Mesenchymal stem cell (in vitro differentiated cells and primary cell): Measurements from ENCODE around the gene NFAT5.

Source experiments
- DNase-seq: peaks from one replicate; pipeline ENCODE4 v3.0.0-alpha.2; 2013
- H2AFZ ChIP-seq: one replicate; pipeline ENCODE4 v1.6.1; 2013; ENCODE audit warnings: low read depth, mild to moderate bottlenecking, control low read depth, inconsistent platforms, low read length, moderate library complexity
- H2AK5ac ChIP-seq: 2 replicates; pipeline ENCODE4 v1.6.1; 2013; ENCODE audit warnings: low read length, moderate library complexity, mild to moderate bottlenecking, inconsistent platforms; ENCODE audit not compliant: severe bottlenecking
- H2BK120ac ChIP-seq: one replicate; pipeline ENCODE4 v1.6.1; 2013; ENCODE audit warnings: low read depth, mild to moderate bottlenecking, inconsistent platforms, low read length, moderate library complexity
- H2BK12ac ChIP-seq, 2 experiments: one replicate each; pipeline ENCODE4 v1.6.1; 2013; ENCODE audit warnings: inconsistent platforms in 2 of 2, low read length in 2 of 2, mild to moderate bottlenecking in 2 of 2, moderate library complexity in 2 of 2, control low read depth in 1 of 2
- H2BK15ac ChIP-seq: one replicate; pipeline ENCODE4 v1.6.1; 2013; ENCODE audit warnings: mild to moderate bottlenecking, low read depth, inconsistent platforms; ENCODE audit not compliant: poor library complexity, severe bottlenecking
- H2BK5ac ChIP-seq: 2 replicates; pipeline ENCODE4 v1.6.1; 2013; ENCODE audit warnings: low read depth, mild to moderate bottlenecking, low read length, control low read depth, inconsistent platforms; ENCODE audit not compliant: poor library complexity, severe bottlenecking
- H3K14ac ChIP-seq, 2 experiments: one replicate each; pipeline ENCODE4 v1.6.1; 2013; ENCODE audit warnings: inconsistent platforms in 2 of 2, low read length in 2 of 2, control low read depth in 1 of 2, mild to moderate bottlenecking in 1 of 2, moderate library complexity in 1 of 2
- H3K18ac ChIP-seq, 2 experiments: one replicate each; pipeline ENCODE4 v1.6.1; 2013; ENCODE audit warnings: inconsistent platforms in 2 of 2, low read length in 2 of 2, control low read depth in 1 of 2, low read depth in 1 of 2, mild to moderate bottlenecking in 1 of 2
- H3K23ac ChIP-seq, 2 experiments: one replicate each; pipeline ENCODE4 v1.6.1; 2013; ENCODE audit warnings: inconsistent platforms in 2 of 2, low read length in 2 of 2, mild to moderate bottlenecking in 2 of 2, moderate library complexity in 2 of 2, control low read depth in 1 of 2
- H3K27ac ChIP-seq: 2 replicates; pipeline ENCODE4 v1.5.1; 2013; ENCODE audit warnings: mild to moderate bottlenecking, moderate library complexity, low read length, control low read depth, inconsistent platforms; ENCODE audit not compliant: poor library complexity, severe bottlenecking
- H3K27me3 ChIP-seq, 2 experiments: 2 replicates each; pipeline versions ENCODE4 v1.6.1 to v1.7.0; 2013; ENCODE audit warnings: low read length in 2 of 2, mild to moderate bottlenecking in 2 of 2, moderate library complexity in 2 of 2, control low read depth in 1 of 2, inconsistent platforms in 1 of 2; ENCODE audit not compliant: control insufficient read depth in 1 of 2, insufficient read depth in 1 of 2
- H3K36me3 ChIP-seq, 2 experiments: 2 replicates each; pipeline versions ENCODE4 v1.6.1 to v1.7.0; 2013; ENCODE audit warnings: low read length in 2 of 2, control low read depth in 1 of 2, inconsistent platforms in 1 of 2, low read depth in 1 of 2, mild to moderate bottlenecking in 1 of 2; ENCODE audit not compliant: insufficient read depth in 2 of 2, control insufficient read depth in 1 of 2
- H3K4ac ChIP-seq, 2 experiments: one replicate each; pipeline ENCODE4 v1.6.1; 2013; ENCODE audit warnings: inconsistent platforms in 2 of 2, low read length in 2 of 2, mild to moderate bottlenecking in 2 of 2, moderate library complexity in 2 of 2, control low read depth in 1 of 2, low read depth in 1 of 2
- H3K4me1 ChIP-seq: 2 replicates; pipeline ENCODE4 v1.6.1; 2013; ENCODE audit warnings: low read depth, low read length, control low read depth; ENCODE audit not compliant: control insufficient read depth, insufficient read depth
- H3K4me2 ChIP-seq: 2 replicates; pipeline ENCODE4 v1.6.1; 2013; ENCODE audit warnings: low read length, mild to moderate bottlenecking, inconsistent platforms; ENCODE audit not compliant: poor library complexity, severe bottlenecking
- H3K4me3 ChIP-seq, 2 experiments: 2 replicates each; pipeline versions ENCODE4 v1.5.1 to v1.7.0; 2013; ENCODE audit warnings: low read length in 2 of 2, mild to moderate bottlenecking in 2 of 2, control low read depth in 1 of 2, low read depth in 1 of 2; ENCODE audit not compliant: insufficient read depth in 1 of 2
- H3K79me1 ChIP-seq: replicated peaks from 2 replicates; pipeline ENCODE4 v1.6.1; 2013; ENCODE audit warnings: mild to moderate bottlenecking, control low read depth, low read length, inconsistent platforms; ENCODE audit not compliant: poor library complexity, severe bottlenecking
- H3K9ac ChIP-seq: 2 replicates; pipeline ENCODE4 v1.7.0; 2013; ENCODE audit warnings: mild to moderate bottlenecking, low read length, moderate library complexity
- H3K9me3 ChIP-seq: 2 replicates; pipeline ENCODE4 v1.7.0; 2013; ENCODE audit warnings: mild to moderate bottlenecking, low read length; ENCODE audit not compliant: control insufficient read depth
- H4K8ac ChIP-seq: one replicate; pipeline ENCODE4 v1.6.1; 2013; ENCODE audit warnings: inconsistent platforms, mild to moderate bottlenecking, low read length, moderate library complexity
- H4K91ac ChIP-seq: one replicate; pipeline ENCODE4 v1.6.1; 2013; ENCODE audit warnings: mild to moderate bottlenecking, low read length, inconsistent platforms
- WGBS: methylation state at CpG from one replicate; pipeline ENCODE4 v1.1.7; 2013; ENCODE audit warnings: mixed read lengths; 5-methylcytosine and 5-hydroxymethylcytosine counted together

NFAT5 gene

DNA sequence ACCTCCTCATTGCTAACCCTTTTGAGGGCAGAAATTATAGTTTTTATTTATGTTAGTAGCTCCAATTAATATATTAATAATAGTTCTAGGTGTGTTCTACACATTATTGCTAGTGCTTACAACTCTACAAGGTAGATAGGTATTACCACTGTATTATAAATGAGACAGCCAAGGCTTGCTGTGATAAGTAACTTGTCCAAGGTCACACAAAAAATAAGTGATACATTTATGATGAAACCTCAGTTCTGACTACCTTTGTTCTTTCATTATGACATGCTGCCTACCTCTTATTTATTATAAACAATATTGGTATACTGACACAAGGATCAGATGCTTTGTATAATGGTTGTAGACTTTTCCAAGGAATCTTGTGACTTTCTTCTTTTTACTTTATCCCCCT, 41.2 kb downstream of the NFAT5 start:
- Histone ChIP-seq H4K8ac (no peak overlapping the region), H2AK5ac (no peak overlapping the region), H4K91ac (no peak overlapping the region), H3K4me2 (no peak overlapping the region), H3K4ac (no peak overlapping the region), H3K14ac (no peak overlapping the region), H3K36me3 (peaks cover 0 to 22% of the 10 kb centered on the region in 2 experiments), H3K9ac (no peak overlapping the region), H2AFZ (no peak overlapping the region), H3K23ac (no peak overlapping the region), H2BK120ac (no peak overlapping the region), H3K4me3 (no peak overlapping the region), H3K9me3 (no peaks in the 10 kb centered on the region), H3K27me3 (no peaks in the 10 kb centered on the region), H3K27ac (no peak overlapping the region), H3K4me1 (peaks cover 3% of the 10 kb centered on the region), H2BK5ac (no peak overlapping the region), H2BK12ac (no peak overlapping the region), H2BK15ac (no peak overlapping the region), H3K18ac (no peak overlapping the region), H3K79me1 (no peaks in the 10 kb centered on the region)
- DNase-seq: no peak

- Histone ChIP-seq H2BK120ac (no peak overlapping the region), H3K36me3 (peaks cover 0 to 22% of the 10 kb centered on the region in 2 experiments), H3K4ac (no peak overlapping the region), H3K79me1 (no peaks in the 10 kb centered on the region), H3K14ac (no peak overlapping the region), H3K27me3 (no peaks in the 10 kb centered on the region), H2BK5ac (no peak overlapping the region), H3K4me3 (no peak overlapping the region), H2BK12ac (no peak overlapping the region), H3K9ac (no peak overlapping the region), H2AK5ac (no peak overlapping the region), H2AFZ (no peak overlapping the region), H4K91ac (no peak overlapping the region), H3K27ac (no peak overlapping the region), H3K4me2 (no peak overlapping the region), H3K18ac (no peak overlapping the region), H3K4me1 (peaks cover 3% of the 10 kb centered on the region), H3K9me3 (no peaks in the 10 kb centered on the region), H4K8ac (no peak overlapping the region), H3K23ac (no peak overlapping the region), H2BK15ac (no peak overlapping the region)
- no peak for DNase-seq
Measured at GRCh38 chr16:69607674-69608073, 41.9 kb downstream of the NFAT5 start.

DNA sequence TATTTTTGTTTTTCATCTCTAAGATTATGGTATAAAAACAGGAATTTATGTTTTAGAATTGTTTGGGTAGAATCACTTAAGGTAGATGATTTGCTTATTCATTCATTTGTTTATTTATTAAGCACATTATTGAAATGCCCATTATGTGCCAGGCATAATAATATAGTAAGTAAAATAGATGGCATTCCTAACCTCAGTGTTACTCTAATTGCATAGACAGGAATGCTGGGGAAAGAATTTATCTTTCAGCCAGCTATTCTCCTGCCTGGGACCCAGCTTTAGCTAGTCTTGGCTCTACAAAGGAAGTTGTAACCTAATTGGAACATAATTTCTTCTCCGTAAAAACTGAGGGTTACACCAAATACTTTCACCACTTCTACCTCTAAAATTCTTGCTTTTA, 44.6 kb downstream of the NFAT5 start:
- no peak overlapping the region for H2BK5ac ChIP-seq
- no peak overlapping the region for H3K27ac ChIP-seq
- H3K27me3 ChIP-seq: no peaks in the 10 kb centered on the region
- no CpG with 5 or more reads among the region's 1 CpG for WGBS
- no peak overlapping the region for H3K4me3 ChIP-seq
- no peak overlapping the region for H3K9ac ChIP-seq
- H3K4ac ChIP-seq: no peak overlapping the region
- no peak overlapping the region for H3K23ac ChIP-seq
- no peaks in the 10 kb centered on the region for H3K9me3 ChIP-seq
- H2BK15ac ChIP-seq: no peak overlapping the region
- no peak overlapping the region for H4K91ac ChIP-seq
- H3K79me1 ChIP-seq: no peaks in the 10 kb centered on the region
- H3K4me2 ChIP-seq: no peak overlapping the region
- no peak overlapping the region for H2BK12ac ChIP-seq
- H3K14ac ChIP-seq: no peak overlapping the region
- no peak overlapping the region for H2AK5ac ChIP-seq
- no peak overlapping the region for H3K18ac ChIP-seq
- no peak overlapping the region for H4K8ac ChIP-seq
- peaks cover 4% of the 10 kb centered on the region for H3K4me1 ChIP-seq
- DNase-seq: no peak
- no peak overlapping the region for H2AFZ ChIP-seq
- H3K36me3 ChIP-seq: peaks cover 3 to 19% of the 10 kb centered on the region in 2 experiments
- no peak overlapping the region for H2BK120ac ChIP-seq

DNA sequence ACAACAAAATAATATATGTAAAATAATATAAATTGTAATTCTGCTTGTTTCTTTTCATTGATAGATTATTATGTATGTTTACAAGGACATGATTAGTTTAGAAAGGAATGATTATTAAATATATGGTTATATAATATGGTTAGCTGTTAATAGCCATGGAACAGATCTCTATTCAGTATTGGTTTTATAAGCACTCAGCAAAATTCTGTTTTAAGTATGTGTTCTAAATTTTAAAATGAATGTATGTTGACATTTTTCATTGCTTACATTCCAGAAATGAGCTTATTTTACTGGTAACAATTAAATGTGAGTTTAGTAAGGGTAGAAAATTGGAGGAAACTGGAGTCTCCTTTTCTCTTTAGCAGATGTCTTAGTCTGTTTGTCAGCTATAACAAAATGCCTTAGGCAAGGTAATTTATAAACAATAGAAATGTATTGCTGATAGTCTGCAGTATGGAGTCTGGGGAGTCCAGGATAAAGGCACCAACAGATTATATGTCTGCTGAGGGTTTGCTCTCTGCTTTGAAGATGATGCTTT, 45.4 kb downstream of the NFAT5 start:
- H3K4ac ChIP-seq: no peak overlapping the region
- H3K36me3 ChIP-seq: peaks cover 6 to 24% of the 10 kb centered on the region in 2 experiments
- H2BK120ac ChIP-seq: no peak overlapping the region

More for the DNA sequence above, 45.4 kb downstream of the NFAT5 start:
- Histone ChIP-seq H2BK12ac (no peak overlapping the region), H3K27ac (no peak overlapping the region), H3K4me2 (no peak overlapping the region), H2BK5ac (no peak overlapping the region), H3K4me3 (no peak overlapping the region), H2AK5ac (no peak overlapping the region), H3K4me1 (peaks cover 4% of the 10 kb centered on the region), H3K79me1 (no peaks in the 10 kb centered on the region), H2AFZ (no peak overlapping the region), H3K14ac (no peak overlapping the region), H3K27me3 (no peaks in the 10 kb centered on the region), H3K9me3 (no peaks in the 10 kb centered on the region), H3K9ac (no peak overlapping the region), H2BK15ac (no peak overlapping the region), H3K23ac (no peak overlapping the region), H4K8ac (no peak overlapping the region), H4K91ac (no peak overlapping the region), H3K18ac (no peak overlapping the region)
- DNase-seq: no peak
